GM10847 (cell line): Measurements from ENCODE around the gene CMTM6.

Experiments
- POLR2A ChIP-seq: IDR thresholded peaks from 2 replicates; pipeline ENCODE4 v1.6.1; 2011; ENCODE audit not compliant: insufficient read length; ENCODE audit errors: extremely low read depth

CMTM6 gene

GRCh38 chr3:32435911-32436815 is 66.5 kb downstream of the CMTM6 start:
- no peak for TF ChIP-seq POLR2A

- no peak for TF ChIP-seq POLR2A
Measured at GRCh38 chr3:32434206-32434605, 68.4 kb downstream of the CMTM6 start.

GRCh38 chr3:32432711-32433530 is 69.7 kb downstream of the CMTM6 start:
- TF ChIP-seq POLR2A, result no peak

DNA sequence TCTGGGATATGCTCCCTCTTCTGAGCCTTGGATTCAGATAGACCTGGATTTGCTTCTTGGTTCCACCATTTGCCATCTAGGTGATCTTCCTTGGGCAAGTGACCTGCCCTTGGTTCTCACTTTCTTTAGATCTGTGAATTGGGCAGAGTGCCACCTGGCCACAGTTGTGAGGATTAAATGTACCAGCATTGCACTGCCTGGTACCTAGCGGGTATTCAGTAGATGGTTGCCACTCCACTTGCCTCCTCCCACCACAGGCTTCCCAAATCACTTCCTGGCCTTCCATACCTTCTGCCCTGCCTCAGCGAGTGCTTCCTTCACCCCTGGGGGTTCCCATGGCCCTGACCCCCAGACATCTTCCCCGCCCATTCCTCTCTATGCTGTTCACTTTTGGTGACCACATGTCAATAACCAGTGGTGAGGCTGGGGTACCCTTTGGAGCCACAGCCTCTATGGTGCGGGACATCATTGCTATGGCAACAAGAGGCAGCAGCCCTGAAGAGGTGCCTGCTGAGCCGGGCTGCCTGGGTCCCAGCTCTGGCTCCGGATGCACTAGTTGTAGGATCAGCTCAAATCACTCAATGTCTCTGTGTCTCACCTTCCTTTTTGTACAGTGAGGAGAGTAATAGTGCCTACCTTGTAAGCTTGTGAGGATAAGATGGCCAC is 70.5 kb downstream of the CMTM6 start:
- TF ChIP-seq POLR2A, result no peak

DNA sequence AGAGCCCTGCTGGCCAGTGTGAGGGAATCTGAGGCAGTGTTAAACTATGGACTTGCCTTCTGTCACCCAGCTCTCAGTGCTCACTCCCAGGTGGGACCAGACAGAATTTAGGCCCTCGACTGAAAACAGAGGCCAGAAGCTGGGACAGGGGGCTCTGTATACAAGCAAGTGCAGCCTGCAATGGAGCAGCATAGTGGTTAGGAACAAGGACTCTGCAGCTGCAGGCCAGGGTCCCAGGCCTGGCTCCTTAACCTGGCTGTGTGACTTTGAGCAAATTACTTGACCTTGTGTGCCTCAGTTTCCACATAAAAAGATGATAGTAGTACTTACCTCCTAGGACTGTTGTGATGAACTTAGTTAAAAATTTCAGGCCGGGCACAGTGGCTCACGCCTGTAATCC is 71.2 kb downstream of the CMTM6 start:
- no peak for TF ChIP-seq POLR2A
